ENCODE data around the gene PHLDB3. TPM values are rescaled to one million over a fixed set of nuclear protein-coding genes. Genes with fewer than 3 reads are reported as not detected.

PHLDB3 gene
- total RNA-seq, 1 experiment from 2014 or later: 6.7 TPM

GRCh38 chr19:43439032-43439708, 65.4 kb downstream of the PHLDB3 start:
- ChIA-PET POLR2A (interaction anchor here (0.5 to 0.7 kb wide), 3 partner anchors 53 to 1117 kb away, joined by 3 to 9 read pairs (median 5); no protein-coding TSS in a partner anchor), CTCF (no interaction called here)
- intact Hi-C loops (cut with micrococcal nuclease; ENCODE audit: unreplicated experiment): no loop called here
- H3K27ac ChIP-seq (ENCODE audit: low read length): no peak overlapping the region
- H3K4me3 ChIP-seq (ENCODE audit: low read depth in 2 of 2, low read length in 2 of 2): no peak overlapping the region; a peak in 1 of 4 replicates
- DNase-seq (ENCODE audit: low read depth, low spot score): no peak
- H3K9me3 ChIP-seq (ENCODE audit: control insufficient read depth, insufficient read depth, low read depth, low read length): no peaks in the 10 kb centered on the region
- in situ Hi-C loops (cut with HindIII; ENCODE audit: low pct_unique_long_range_greater_than_20kb, low sequenced_read_pairs): no loop called here
- H3K36me3 ChIP-seq (ENCODE audit: control insufficient read depth, insufficient read depth, low read length): no peaks in the 10 kb centered on the region
- BruUV-seq (replicated peaks): no TSS peak
- H3K27me3 ChIP-seq (ENCODE audit: control insufficient read depth, insufficient read depth, low read length): no peaks in the 10 kb centered on the region
- peaks cover 3% of the 10 kb centered on the region for H3K4me1 ChIP-seq (ENCODE audit: control insufficient read depth, insufficient read depth, low read length)
- no peak for TF ChIP-seq CTCF (IDR thresholded peaks at IDR 0.05)
- TF ChIP-seq TCF7L2 (IDR thresholded peaks at IDR 0.05; ENCODE audit: low read depth, low read length): no peak
- no peak for TF ChIP-seq POLR2AphosphoS5 (IDR thresholded peaks at IDR 0.05; ENCODE audit: low read depth, low read length)
- no peak for TF ChIP-seq SIN3A (IDR thresholded peaks at IDR 0.05; ENCODE audit: borderline replicate concordance, insufficient read depth, low read depth, low read length)
- no peak for TF ChIP-seq REST (IDR thresholded peaks at IDR 0.05; ENCODE audit: insufficient read depth in 1 of 2, low read depth in 2 of 2, low read length in 1 of 2)
- no peak for ATAC-seq

- H3K4me3 ChIP-seq (ENCODE audit: low read depth in 2 of 2, low read length in 2 of 2): no peak overlapping the region; a peak in 1 of 4 replicates
- DNase-seq (ENCODE audit: low read depth, low spot score): no peak
- intact Hi-C loops (cut with micrococcal nuclease; ENCODE audit: unreplicated experiment): no loop called here
- H3K4me1 ChIP-seq (ENCODE audit: control insufficient read depth, insufficient read depth, low read length): peaks cover 3% of the 10 kb centered on the region
- H3K27me3 ChIP-seq (ENCODE audit: control insufficient read depth, insufficient read depth, low read length): no peaks in the 10 kb centered on the region
- H3K27ac ChIP-seq (ENCODE audit: low read length): no peak overlapping the region
- ChIA-PET CTCF (no interaction called here), POLR2A (interaction anchor here (0.5 to 0.7 kb wide), 3 partner anchors 53 to 1116 kb away, joined by 3 to 9 read pairs (median 5); no protein-coding TSS in a partner anchor)
- in situ Hi-C loops (cut with HindIII; ENCODE audit: low pct_unique_long_range_greater_than_20kb, low sequenced_read_pairs): no loop called here
- no peak for ATAC-seq
- no peaks in the 10 kb centered on the region for H3K9me3 ChIP-seq (ENCODE audit: control insufficient read depth, insufficient read depth, low read depth, low read length)
- H3K36me3 ChIP-seq (ENCODE audit: control insufficient read depth, insufficient read depth, low read length): no peaks in the 10 kb centered on the region
- TF ChIP-seq SIN3A (IDR thresholded peaks at IDR 0.05; ENCODE audit: borderline replicate concordance, insufficient read depth, low read depth, low read length) (no peak), POLR2AphosphoS5 (IDR thresholded peaks at IDR 0.05; ENCODE audit: low read depth, low read length) (no peak), TCF7L2 (IDR thresholded peaks at IDR 0.05; ENCODE audit: low read depth, low read length) (no peak), REST (IDR thresholded peaks at IDR 0.05; ENCODE audit: insufficient read depth in 1 of 2, low read depth in 2 of 2, low read length in 1 of 2) (no peak), CTCF (IDR thresholded peaks at IDR 0.05) (no peak)
- no TSS peak for BruUV-seq (replicated peaks)
These were observed 66.1 kb downstream of the PHLDB3 start for GRCh38 chr19:43438291-43439031.

Measured in Panc1 (cell line).